Fibroblast of skin of left quadriceps (primary cell): ENCODE measurements around the gene SLAMF1.
"Not testable (repeated sequence)": the region's sequence is repeated elsewhere in the genome, so short reads cannot be mapped to it uniquely, and the experiment has no call there.

Source experiments
- DNase-seq, 2 experiments: peaks; one replicate each; pipeline ENCODE4 v3.0.0-alpha.2; 2013; ENCODE audit warnings: low read depth in 2 of 2

Gene SLAMF1

GRCh38 chr1:160665330-160666078, 18.7 kb upstream of the SLAMF1 start:
- DNase-seq: no peak

GRCh38 chr1:160664573-160665051, 17.8 kb upstream of the SLAMF1 start:
- DNase-seq: no peak

- no peak for DNase-seq
Measured at GRCh38 chr1:160662910-160663309, 16.1 kb upstream of the SLAMF1 start.

GRCh38 chr1:160659566-160659965, 12.7 kb upstream of the SLAMF1 start:
- no peak for DNase-seq

- DNase-seq: no peak
Measured at GRCh38 chr1:160658814-160659193, 12.0 kb upstream of the SLAMF1 start.

GRCh38 chr1:160658162-160658813, 11.4 kb upstream of the SLAMF1 start:
- no peak for DNase-seq

- no peak for DNase-seq
Measured at GRCh38 chr1:160657250-160657781, 10.5 kb upstream of the SLAMF1 start.

- no peak for DNase-seq
Measured at GRCh38 chr1:160656737-160657136, 9.9 kb upstream of the SLAMF1 start.

- no peak for DNase-seq
Measured at GRCh38 chr1:160653620-160654016, 6.8 kb upstream of the SLAMF1 start.

- no peak for DNase-seq
Measured at GRCh38 chr1:160652924-160653619, 6.2 kb upstream of the SLAMF1 start.

GRCh38 chr1:160652065-160652641, 5.3 kb upstream of the SLAMF1 start:
- DNase-seq: not testable (repeated sequence)

- no peak for DNase-seq
Measured at GRCh38 chr1:160651433-160652064, 4.7 kb upstream of the SLAMF1 start.

- DNase-seq: no peak
Measured at GRCh38 chr1:160647329-160647720, 481 bp upstream of the SLAMF1 start.

GRCh38 chr1:160646180-160646579, 664 bp downstream of the SLAMF1 start:
- no peak for DNase-seq

GRCh38 chr1:160645386-160646130, 1.3 kb downstream of the SLAMF1 start:
- DNase-seq: no peak

- no peak for DNase-seq
Measured at GRCh38 chr1:160644399-160644798, 2.4 kb downstream of the SLAMF1 start.

- no peak for DNase-seq
Measured at GRCh38 chr1:160643138-160643537, 3.7 kb downstream of the SLAMF1 start.

GRCh38 chr1:160642281-160642644, 4.6 kb downstream of the SLAMF1 start:
- no peak for DNase-seq

GRCh38 chr1:160641323-160642280, 5.2 kb downstream of the SLAMF1 start:
- DNase-seq: no peak
